GM12892 (cell line): ENCODE results near the gene CREBRF.

ENCODE experiments used
- POLR2A ChIP-seq: IDR thresholded peaks from 2 replicates; pipeline ENCODE4 v1.6.1; 2011; ENCODE audit warnings: low read depth, low read length, control low read depth
- POLR2AphosphoS5 ChIP-seq: IDR thresholded peaks from 2 replicates; pipeline ENCODE4 v1.6.1; 2011; ENCODE audit warnings: low read depth, low read length, control low read depth
- TAF1 ChIP-seq: IDR thresholded peaks from 2 replicates; pipeline ENCODE4 v1.6.1; 2011; ENCODE audit warnings: low read depth, mild to moderate bottlenecking, control low read depth, low read length, borderline replicate concordance

- TF ChIP-seq POLR2A (no peak), TAF1 (no peak), POLR2AphosphoS5 (no peak)
Observed at GRCh38 chr5:173015192-173015591, 41.0 kb upstream of the CREBRF start.
